HG02973 (cell line): ENCODE results near the gene OR51A2.
A peak's percentile ranks its signal among the peaks of the same experiment; 100 is the strongest.
"Not testable (repeated sequence)": the region's sequence is repeated elsewhere in the genome, so short reads cannot be mapped to it uniquely, and the experiment has no call there.

Experiments used
- ATAC-seq: cut with Tn5 transposase; IDR thresholded peaks from one replicate; pipeline ENCODE4 v1.9.1; 2021; ENCODE audit warnings: moderate library complexity; ENCODE audit not compliant: unreplicated experiment

Gene OR51A2, protein sequence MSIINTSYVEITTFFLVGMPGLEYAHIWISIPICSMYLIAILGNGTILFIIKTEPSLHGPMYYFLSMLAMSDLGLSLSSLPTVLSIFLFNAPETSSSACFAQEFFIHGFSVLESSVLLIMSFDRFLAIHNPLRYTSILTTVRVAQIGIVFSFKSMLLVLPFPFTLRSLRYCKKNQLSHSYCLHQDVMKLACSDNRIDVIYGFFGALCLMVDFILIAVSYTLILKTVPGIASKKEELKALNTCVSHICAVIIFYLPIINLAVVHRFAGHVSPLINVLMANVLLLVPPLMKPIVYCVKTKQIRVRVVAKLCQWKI

DNA sequence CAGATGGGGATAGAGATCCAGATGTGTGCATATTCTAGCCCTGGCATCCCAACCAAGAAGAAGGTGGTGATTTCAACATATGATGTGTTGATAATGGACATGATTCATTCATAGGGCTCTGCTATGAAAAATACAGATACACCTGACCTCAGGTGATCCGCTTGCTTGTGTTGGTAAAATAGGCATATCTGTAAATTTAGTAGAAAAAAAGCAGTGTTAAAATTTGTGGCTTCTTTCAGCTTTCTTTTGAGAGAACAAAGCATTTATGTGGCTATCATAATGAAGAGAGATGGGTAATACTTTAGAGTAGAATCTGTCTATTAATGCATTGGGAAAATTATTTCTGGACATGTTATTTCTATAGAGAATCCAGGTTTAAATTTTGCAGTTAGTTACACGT lies at the start of gene OR51A2:
Gene OR51A2 (minus strand): TSS at position 101 of the 400 bp plus-strand sequence. CDS start 0 bp downstream, at position 101.
- ATAC-seq, result not testable (repeated sequence)

DNA sequence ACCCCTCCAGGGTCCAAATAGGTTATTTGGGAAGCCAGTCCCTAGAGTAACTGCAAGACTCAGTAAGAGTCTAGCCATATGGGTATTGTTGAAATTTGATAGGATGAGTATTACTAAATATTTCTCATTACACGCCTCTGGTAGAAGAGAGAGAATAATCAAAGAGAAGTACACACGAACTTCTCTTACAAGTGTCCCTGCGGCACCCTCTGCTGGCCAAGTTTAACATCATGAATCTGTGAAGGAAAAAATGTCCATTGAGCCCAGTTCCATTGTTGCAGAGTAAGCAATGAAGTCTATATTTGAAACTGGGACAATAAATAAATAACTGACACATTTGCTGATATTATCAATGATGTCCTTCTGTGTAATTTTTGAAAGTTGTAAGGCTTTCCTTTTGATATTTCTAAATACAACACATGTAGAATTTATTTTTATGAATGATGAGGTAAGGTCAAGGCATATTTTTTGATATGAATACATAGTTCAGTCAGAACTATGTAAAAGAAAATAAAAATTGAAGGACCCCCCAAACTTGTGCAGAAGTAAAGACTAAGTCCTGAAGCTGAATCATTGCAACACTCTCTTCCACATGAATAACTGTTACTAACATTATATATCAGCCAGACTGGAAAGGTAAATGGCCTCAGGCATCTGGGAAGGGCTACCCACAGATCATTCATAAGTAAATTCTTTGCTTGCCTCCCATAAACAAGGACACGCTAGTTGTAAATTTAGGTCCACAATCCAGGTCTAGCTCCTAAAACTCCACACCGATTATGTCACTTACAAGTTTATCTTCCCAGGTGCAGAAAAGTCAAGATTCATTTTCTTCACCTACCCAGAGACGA lies 49.1 kb upstream of the OR51A2 start:
- ATAC-seq, result peak; percentile 66

DNA sequence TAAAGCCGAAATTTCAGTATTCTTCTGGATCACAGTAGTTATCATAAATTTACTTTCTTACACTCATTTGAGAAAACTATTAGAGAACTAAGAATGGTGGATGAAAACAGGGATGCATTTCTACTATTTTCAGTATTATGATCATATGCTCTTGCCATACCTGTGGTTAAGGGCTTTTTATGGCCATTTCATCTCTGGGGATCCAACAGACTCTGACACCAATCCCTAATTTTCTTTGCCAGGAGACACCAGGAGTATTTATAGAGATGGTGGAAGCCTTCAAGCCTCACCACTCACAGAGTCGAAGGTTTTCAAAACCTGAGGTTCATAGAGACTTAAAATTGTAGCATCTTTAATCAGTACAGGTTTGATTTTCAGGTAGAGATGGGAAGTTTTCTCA lies 39.0 kb upstream of the OR51A2 start, which contains the start of gene OR51L1:
Gene OR51L1 (plus strand): TSS at position 301 of the 400 bp plus-strand sequence. CDS start 4,132 bp downstream, outside the sequence.
- no peak for ATAC-seq

DNA sequence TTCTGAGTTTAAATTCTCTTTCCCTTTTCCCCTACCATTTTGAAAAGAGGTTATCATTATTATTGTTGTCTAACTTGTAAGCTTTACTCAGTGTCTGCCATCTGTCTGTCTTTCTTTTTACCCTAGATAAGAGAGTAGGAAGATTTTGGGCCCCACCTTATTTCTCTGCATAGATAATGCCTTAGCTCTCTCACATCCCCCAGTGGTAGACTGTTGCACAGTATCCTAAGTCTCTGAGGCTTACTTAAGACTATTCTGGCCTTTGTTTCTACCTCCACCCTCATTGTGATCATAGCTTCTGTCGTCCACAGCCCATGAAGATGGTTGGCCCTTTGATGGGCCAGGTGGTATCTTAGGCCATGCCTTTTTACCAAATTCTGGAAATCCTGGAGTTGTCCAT lies 35.5 kb upstream of the OR51A2 start:
- ATAC-seq, result no peak

DNA sequence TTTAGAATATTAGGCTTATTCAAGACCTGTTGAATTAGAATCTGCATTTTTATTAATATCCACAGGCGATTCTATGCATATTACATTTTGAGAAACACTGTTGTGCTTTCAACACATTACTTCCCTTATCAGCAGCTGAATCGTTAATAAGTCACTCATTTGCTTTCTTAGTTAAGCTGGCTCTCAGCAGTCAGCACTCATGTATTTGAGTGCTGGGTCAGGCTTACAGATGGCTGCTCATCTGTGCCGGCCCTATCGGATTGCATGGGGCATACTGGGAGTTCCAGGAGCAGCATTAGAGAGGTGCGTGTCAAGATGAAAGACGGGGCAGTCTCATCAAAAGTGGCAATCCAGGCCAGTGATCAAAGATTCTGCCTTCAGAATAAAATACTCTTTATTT lies 28.3 kb upstream of the OR51A2 start:
- ATAC-seq, result no peak

DNA sequence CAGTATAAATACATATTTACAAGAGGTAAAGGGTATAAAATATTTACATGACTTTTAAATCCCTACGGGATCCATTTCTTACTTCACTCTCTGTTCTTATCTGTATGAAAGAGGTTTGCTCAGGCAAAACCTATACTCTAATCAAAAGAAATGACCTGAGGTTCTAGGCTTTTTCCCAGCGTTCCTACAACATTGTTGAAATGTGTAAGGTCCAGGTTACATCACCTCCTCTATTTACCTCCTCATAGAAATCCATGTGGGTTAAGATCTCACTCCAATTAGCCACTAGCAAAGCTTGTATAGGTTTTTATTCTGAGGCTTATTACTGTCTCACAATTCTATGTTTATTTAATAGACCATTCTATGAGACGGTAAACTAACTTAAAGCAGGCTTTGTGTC lies 27.2 kb upstream of the OR51A2 start:
- ATAC-seq, result no peak

DNA sequence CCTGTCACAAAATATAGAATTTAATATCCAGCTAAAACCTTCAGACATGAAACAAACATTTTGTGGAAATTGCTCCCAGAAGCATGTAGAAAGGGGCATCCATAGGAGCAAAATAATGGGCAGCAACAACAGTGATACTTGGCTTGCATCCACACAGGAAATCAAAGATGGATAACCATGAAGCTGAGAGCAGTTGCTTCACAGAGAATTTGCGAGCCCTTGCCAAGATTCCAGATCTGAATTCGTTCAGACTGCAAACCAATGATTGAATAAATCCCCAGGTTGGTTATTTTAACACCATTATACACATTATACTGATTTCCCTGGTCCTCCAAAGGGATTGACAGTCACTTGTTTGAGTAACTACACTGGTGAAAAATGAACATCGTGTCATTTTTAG lies 23.5 kb upstream of the OR51A2 start:
- ATAC-seq, result no peak

DNA sequence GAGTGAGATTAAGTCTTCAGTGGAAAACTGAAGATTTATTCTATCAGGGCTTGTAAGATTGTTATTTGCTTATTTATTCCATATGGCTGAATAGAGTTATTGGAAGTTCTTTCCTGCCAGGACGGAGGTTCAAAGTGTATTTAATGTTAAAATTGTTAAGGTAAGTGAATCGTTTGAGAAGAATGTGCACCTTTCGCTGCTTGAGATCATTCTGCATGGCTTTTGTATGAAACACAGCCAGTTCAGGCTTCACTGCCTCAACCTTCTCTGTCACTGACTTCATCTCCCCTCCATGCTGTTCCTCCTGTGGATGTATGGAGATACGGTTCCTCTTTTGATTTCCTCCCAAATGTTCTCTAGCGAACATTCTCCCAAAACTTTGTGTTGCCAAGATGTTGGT lies 19.9 kb upstream of the OR51A2 start:
- ATAC-seq, result no peak

DNA sequence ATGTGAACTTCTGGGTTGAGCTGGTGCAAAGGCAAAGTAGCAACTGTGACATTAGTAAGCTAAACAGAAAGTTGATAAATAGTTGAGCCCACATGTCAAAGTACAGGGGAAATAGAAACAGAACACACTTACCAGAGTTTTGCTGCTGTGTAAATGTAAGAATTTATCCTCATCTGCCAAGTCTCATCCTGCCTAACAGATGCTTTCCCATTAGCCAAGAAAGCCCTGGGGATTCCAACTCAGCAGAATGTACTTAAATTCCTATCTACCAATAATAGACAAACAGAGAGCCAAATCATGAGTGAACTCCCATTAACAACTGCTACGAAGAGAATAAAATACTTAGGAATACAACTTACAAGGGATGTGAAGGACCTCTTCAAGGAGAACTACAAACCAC lies 7.3 kb upstream of the OR51A2 start:
- no peak for ATAC-seq

DNA sequence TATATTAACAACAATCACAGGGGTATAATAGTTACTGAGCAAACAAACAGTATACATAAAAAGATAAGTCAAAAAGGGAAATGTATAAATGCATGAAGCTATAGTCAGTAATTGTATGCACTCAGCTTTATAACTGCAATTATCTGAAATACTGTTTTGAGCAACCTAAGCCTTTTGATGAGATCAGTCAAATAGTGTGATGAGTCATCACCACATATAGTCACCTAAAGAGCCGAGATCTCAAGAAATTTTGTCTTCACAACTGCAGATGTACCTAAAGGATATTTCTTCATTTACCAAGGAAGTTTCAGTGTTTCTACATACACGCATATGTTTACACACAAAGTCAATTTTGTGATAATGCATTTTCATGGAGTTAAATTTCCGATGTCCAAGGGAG lies 5.4 kb upstream of the OR51A2 start:
- no peak for ATAC-seq

DNA sequence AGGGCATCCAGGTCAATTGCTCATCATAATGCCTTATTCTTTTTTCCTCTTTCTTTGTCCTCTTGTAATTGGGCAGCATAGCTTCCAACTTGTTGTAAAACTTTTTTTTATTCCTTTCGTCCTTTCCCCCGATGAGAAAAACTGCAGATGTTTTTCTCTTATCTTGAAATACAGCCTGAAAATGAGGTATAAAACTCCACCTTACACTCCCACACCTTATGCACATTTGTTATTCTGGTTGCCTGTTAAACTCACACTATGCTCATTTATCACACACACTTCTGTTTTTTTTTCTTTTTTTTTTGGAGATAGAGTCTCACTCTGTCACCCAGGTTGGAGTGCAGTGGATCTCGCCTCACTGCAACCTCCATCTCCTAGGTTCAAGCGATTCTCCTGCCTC lies 1.9 kb upstream of the OR51A2 start:
- ATAC-seq, result no peak

DNA sequence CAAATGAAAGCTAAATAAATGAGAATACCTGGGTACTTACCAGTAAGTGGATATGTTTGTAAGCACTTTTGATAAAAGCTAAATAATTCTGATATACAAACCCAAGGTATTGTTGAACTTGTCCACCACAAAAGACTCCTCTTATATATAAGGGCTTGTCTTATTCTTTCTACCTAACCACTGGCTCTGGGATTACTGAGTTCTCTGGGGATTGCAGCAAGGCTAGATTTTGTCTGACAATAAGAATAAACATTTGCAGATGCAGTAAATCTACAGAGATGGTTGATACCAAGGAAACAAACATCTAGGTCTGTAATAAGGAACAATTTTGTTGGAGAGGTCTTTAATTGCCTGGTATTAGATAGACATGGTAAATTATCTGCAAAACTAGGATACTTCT lies 8.0 kb downstream of the OR51A2 start, which contains the start of gene OR51A4:
Gene OR51A4 (minus strand): TSS at position 101 of the 400 bp plus-strand sequence. CDS start 505 bp downstream, outside the sequence.
- no peak for ATAC-seq

DNA sequence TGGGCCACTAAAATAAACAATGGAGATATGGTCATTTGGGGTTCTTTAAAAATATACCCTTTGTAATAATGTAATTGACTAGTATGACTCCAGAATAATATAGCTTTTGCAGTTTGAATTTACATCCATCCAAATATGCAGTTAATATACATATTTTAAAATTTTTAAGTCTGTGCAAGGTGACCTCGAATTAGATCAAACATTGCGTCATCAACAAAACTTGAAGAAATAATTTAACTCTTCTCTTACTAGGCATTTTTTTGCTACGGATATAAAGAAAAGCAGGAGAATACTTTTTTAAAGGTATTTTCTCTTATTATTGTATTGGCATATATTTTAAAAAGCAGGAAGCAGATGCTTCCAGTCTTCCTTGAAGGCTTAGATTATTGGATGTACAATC lies 18.8 kb downstream of the OR51A2 start:
- no peak for ATAC-seq

DNA sequence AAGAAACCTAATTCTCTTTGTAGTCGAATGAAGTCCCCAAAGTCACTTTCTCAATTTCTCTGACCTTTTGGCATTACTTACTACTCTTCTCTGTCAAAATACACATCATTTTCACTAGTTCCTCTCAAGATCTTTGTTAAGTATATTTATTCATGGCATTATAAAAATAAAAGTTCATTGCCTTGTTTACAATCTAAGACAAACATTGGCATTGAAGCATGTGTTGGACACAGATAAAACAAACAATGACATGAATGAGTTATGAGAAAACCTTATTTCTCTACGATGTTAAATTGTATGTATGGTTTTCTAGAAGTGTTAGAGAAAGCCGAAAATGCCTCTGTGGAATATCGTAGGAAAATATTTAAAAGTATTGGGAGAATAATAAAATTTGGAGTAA lies 22.8 kb downstream of the OR51A2 start:
- ATAC-seq, result no peak

DNA sequence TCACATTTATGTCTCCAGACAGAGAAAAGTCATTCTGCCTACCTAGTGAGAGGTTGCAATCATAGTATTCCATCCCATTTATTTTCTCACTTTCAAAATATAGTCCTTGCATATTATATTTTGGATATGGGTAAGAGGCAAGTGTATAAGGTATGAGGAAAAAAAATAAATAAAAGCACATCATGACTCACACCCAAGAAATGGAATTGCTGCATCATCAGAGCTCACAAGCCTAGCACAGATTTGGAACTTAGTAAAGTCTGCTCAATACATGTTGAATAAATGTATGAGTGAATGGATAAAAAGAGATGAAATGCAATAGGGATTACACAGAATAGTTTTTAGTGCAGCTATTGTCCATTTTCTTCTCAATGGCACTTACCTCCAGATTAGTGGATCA lies 28.9 kb downstream of the OR51A2 start:
- ATAC-seq, result no peak

DNA sequence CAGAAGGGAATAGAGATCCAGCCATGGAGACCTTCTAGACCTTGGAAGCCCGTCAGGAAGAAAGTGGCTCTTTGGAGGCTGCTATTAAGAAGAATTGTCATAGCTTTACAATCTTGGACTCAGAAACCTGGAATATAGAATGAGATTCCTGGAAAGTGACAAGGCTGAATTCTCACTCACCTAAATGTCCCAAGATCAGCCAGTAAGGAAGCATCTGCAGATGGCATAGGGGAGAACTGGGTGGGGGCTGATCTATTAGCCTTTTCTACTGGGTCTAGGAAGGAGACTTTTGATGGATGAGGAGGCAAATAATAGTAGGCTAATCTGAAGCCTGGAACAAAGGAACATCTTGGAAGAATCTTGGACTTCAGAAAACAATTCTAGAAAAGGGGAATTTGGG lies 31.3 kb downstream of the OR51A2 start, which contains the start of gene OR51G1:
Gene OR51G1 (minus strand): TSS at position 101 of the 400 bp plus-strand sequence. CDS start 0 bp downstream, at position 101.
- no peak for ATAC-seq

DNA sequence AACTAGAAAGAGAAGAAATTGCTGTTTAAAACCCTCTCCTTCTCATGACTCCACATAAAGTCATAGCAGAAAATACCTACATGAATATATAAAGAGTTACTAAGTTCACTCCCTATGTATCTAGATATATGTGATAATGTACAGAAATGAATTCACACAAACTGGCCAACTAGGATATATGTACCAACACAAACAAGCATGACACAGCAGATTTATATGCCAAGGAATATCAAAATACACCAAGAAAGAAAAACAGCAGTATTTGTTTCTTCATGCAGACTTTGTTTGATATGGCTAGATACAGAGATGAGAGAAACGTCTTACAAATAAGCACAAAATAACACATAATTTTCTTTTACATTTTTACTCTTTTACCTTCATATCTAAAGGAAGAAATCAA lies 33.2 kb downstream of the OR51A2 start:
- ATAC-seq, result no peak

DNA sequence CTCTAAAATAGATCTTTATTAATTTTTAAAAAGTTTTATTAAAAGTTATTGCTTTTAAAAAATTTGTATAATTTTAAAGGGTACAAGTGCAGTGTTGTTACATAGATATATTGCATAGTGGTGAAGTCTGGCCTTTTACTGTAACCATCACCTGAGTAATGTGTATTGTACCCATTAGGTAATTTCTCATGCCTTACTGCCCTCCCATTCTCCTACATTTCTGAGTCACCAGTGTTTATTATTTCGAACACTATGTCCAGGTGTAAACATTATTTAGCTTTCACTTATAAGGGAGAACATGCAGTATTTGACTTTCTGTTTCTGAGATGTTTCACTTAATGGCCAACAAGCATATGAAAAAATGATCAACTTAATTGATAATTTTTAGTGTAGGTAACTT lies 33.7 kb downstream of the OR51A2 start:
- no peak for ATAC-seq

DNA sequence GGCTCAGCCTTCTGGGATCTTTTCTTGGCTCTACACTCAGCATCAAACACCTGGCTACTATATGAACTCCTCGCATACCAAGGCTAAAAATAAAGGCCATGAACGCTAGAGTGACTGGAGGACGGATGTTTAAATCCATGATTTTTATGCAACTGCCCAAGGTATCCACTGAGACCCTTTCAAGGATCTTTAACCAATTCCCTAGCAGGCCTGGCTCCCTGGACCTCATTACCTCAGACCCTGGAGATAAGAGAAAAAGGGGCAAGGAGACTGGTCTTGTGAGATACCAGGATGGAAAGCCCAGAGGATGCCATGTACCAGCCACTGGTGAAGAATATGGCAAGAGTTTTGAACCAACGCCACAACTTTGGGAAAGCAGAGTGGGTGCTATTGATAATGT lies 36.3 kb downstream of the OR51A2 start, which contains the start of gene OR51G2:
Gene OR51G2 (minus strand): TSS at position 101 of the 400 bp plus-strand sequence. CDS start 3,687 bp downstream, outside the sequence.
- ATAC-seq, result no peak

DNA sequence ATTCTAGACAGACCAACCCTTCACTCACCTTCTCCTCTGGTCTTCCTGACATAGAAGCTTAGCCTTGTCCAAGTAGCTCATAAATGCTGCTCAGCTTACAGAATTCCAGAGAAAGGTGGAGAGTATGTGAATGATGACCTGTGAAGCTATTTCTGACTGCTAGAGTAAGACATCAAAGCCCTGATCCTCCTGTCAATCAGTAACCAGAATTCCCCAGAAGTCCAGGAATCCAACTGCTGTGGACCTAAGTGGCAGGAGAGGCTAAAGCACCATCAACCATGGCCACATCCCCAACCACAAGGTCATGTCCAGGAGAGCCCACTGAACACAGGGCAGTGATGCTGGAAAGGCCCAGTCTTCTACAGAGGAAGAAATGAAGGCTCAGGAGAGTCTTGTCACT lies 38.9 kb downstream of the OR51A2 start:
- ATAC-seq, result no peak
